M059J (cell line): ENCODE data around the gene TCERG1L. TPM values are rescaled to one million over a fixed set of nuclear protein-coding genes. Genes with fewer than 3 reads are reported as not detected.
"Not testable (repeated sequence)": the region's sequence is repeated elsewhere in the genome, so short reads cannot be mapped to it uniquely, and the experiment has no call there.

Experiments
- DNase-seq: peaks from one replicate; pipeline ENCODE4 v3.0.0-alpha.2; 2012; ENCODE audit warnings: low read depth
- total RNA-seq: library from RNA; depleted of rRNA; stranded (reverse); fragments of >200 nt; shearing (Covaris generic); gene quantifications from 2 replicates; pipeline ENCODE4 v1.2.3, GENCODE V29; 2014

The TCERG1L gene
- total RNA-seq, 1 experiment from 2014 or later: not detected

DNA sequence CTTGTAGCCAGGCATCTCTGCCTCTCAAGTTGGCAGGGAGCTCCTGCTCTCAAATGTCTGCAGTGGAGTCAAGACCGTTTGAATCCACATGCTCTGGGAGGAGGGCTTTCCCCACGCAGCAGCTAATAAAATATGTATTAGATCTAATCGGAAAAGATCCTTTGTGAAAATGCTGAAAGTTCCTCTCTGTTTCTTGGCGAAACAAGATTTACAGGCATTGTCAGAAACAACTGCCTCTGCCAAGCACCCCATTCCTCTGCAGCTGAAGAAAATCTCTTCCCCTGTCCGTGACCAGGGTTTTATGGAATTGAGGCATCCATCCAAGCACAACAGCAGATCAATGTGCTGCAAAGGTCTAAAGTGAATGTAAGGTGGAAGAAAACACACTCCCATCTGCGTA is 165.8 kb downstream of the TCERG1L start:
- DNase-seq: no peak

DNA sequence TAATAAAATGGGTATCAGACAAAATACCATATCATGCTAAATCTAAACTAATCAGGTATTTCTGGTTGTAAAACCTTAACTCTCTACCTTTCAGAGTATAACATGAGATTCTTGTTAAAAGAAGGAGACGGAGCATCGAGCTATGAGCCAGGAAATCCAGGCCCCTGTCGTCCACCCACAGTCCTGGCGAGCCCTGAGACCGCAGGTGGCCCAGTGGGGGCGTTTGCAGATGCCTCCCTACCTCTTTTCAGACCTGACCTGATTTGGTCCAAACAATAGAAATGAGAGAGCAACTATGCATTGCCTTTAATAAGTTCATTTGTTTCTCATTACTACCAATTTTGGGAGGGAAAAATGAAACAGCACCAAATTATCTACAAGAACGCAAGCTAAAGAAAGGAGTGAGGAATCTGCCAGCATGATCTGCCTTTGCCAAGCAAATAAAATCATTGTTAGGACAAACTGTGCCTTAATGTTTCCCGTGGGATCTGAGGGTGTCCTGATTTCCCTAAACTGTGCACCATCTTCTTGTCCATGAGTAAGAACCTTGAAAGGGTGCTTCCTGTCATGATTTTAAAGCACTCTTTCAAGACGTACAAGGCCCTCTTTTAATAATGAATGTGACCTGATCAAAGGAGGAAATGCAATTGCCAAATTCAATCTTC is 166.7 kb downstream of the TCERG1L start:
- no peak for DNase-seq

DNA sequence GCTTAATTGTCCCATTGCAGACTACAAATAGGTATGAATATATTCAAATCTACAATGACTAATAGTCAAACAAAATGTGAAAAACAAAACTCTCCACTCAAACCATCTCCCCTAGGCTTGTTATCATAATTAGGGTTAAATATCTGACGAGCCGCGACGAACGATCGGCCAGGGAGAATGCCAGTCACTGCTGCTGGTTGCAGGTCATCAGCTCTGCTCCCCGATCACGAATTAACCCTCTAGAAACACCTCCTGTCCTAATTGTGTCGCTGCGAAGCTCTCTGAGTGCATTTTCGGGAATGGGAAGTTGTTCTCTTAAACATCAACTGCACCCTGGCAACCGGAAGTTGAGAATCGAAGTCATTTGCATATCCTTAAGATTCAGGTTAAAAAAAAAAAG is 167.3 kb downstream of the TCERG1L start:
- DNase-seq: no peak

DNA sequence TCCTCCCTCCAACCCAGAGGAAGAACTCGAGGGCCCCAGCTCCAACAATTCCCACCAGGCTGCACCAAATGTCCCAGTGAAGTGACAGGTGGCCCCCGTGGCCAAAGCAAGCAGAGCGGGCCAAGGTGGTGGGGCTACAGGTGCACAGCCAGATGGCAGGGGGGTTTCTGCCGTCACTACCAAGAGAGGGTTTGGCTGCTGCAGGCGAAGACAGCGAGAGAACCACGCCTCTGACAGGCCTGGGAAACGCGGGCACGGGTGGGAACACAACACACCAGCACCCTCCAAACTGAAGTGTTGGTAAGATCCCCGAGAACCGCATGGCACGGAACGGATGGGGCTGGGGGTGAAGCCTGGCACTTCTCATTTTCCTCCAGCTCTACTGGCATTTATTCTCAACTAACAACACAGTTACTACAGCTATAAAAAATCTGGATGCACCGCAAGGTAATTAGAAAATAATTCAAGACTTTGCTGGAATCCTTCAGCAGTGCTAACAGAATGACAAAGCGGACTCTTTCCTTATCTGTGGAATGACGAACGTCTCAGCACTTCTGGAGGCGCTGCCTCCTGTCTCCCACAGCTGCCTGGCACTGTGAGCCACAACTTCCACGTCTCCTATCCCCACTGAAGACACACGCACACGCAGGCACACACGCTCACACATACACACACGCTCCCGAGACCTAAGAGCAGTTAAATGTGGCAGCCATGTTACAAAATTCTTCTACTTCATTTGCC is 167.9 kb downstream of the TCERG1L start:
- DNase-seq: no peak

DNA sequence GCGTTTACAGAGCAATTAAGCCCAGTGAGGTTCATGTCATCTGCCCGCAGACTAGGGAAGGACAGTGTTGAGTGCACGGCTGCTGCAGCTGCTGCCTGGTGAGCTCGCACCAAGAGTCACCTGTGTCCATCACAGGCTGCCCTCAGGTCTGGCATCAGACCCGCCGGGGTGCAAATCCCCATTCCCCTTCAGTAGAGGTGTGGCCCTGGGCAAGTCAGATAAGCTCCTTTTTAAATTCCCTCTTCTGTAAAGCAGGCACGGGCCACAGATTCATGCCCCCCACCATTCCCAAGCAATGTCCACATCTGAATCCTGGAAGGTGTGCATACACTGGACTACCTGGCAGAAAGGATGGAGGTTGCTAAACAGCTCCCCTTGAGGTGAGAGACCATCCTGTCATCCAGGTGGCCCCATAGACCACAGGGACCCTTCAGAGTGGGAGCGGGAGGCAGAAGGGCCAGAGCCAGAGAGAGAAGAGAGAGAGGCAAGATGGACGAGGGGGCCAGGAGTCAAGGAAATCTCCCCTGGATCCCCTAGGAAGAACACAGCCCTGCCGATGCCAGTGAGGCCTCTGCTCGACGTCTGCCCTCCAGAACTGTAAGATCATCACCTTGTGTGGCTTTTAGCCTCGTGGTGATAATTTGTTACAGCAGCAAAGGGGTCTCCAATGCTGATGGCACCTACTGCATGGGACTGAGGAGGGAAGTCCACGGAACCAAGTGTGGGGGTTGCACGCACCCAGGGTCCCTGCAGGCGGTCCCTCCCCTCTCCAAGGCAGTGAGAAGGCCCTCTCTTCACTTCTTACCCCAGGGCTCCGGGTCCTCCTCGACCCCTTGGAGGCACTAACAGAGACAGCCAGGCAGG is 168.8 kb downstream of the TCERG1L start:
- DNase-seq: no peak

DNA sequence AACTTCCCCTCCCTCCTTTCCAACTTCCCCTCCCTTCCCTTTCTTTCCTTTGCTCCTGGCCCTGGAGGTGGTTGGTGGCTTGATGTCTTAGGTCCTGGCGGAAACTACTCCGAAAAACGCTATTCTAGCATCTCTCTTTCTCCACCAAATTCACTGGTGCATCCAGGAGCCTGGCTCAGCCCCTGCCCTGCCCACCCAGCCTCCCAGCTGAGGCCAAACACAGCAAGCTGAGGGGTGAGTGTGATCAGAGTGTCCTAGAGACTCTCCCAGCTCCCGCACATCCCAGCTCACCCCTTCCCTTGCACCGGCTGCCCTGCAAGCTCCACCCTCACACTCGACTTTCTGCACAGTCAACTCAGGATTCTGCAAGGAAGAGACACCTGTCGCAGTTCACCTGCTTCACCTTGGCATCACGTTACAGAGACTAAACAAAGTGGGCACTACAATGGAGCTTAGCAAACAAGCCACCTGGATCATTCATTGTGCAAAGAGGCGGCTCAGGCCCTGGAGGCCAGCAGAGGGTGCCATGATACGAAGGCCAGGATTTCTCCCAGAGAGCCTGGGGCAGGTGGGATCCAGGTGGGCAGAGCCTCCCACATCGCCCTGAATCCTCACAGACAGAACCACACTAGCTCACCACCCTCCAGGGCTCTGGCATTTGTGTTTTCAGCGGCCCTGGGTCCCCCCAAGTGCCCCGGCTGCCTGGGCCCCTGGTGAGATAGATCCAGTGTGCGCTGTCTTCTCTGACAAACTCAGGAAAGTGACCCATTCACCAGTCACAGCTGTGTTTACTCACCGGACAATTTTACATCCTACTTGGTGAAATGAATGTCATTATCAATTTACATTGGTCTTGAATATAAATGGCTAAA is 169.6 kb downstream of the TCERG1L start:
- no peak for DNase-seq

DNA sequence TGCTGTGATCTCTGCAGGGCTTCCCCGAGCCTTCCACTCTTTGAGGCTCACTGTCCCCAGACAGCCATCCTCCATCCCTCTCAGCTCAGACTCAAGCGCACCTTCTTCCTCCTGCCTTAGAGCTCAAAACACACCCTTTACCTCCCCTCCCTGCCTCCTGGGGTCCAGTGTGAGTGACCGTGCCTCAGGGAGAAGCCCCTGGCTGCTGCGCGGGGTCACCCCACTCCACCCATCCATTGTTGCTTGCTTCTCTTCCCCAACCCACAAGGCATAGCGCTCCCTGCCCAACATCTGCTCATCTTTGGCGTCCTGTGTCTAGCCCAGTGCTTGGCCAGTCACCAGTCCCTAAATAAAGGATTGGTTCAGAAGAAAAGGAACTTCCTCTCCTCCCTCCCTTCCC is 170.3 kb downstream of the TCERG1L start:
- no peak for DNase-seq

DNA sequence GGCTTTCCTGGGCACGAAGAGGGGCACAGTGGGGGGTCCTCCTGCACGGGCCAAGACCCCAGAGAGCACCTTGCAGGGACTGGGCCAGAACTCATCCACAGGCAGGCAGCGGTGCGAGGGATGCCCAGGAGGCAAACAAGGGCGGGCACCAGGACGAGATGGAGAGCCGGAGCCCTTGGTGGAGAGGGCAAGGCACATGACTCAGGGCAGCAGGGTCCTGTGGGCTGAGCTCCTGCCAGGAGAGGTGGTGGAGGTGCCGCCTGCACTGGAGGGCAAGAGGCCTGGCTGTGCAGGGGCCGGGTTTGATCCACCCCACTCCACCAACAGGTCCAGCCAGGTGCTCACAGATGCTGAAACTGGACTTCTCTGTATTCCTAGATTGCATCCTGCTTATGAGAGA is 170.9 kb downstream of the TCERG1L start:
- DNase-seq: no peak

DNA sequence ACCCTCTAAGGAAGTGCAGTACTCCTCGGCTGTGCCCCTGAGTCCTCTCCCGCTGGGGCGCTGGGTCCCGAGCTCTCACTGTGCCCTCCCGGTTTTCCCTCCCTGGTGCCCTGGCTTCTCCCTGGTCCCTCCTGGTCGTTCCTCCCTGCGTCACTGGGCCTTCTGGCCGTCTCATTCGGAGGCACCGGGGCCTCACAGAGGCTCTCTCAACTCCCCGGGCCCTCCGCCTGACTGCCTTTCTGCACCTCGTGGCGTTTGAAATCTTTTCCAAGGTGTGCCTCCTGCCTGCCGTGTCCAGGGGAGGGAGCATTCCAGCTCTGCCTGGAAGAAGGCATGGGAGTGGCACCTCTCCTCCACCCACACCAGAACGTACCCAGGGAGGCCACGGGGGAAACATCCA is 174.3 kb downstream of the TCERG1L start:
- DNase-seq: no peak

DNA sequence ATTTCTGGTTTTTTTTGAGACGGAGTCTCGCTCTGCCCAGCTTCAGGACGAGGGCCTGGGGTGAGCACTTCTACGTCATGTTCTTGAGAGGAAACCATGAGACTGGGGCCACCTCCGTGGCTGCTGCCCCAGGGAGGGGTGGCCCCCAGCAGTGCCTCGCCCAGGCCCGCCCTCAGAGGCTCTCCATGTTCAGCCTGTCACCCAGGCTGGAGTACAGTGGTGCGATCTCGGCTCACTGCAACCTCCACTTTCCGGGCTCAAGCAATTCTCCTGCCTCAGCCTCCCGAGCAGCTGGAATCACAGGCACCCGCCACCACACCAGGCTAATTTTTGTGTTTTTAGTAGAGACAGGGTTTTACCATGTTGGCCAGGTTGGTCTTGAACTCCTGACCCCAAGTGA is 175.2 kb downstream of the TCERG1L start:
- DNase-seq: not testable (repeated sequence)

DNA sequence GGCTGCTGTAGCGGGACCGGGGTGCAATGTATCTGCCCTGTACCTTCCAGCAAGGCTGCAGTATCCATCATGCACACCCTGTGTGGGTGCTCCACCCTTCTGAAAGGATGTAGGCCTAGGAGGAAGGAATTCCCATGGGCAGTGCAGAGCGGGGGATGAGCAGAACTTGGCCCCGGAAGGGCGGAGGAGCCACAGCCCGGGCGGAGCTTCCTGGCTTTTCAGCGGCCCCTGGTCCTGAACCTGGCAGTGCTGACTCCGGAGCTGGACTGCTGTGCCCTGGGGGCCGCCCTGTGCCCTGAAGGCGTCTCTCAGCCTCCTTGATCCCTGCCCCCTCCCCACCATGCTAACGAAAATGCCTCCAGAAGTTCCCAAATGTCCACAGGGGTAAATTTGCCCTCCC is 175.8 kb downstream of the TCERG1L start:
- DNase-seq: no peak

DNA sequence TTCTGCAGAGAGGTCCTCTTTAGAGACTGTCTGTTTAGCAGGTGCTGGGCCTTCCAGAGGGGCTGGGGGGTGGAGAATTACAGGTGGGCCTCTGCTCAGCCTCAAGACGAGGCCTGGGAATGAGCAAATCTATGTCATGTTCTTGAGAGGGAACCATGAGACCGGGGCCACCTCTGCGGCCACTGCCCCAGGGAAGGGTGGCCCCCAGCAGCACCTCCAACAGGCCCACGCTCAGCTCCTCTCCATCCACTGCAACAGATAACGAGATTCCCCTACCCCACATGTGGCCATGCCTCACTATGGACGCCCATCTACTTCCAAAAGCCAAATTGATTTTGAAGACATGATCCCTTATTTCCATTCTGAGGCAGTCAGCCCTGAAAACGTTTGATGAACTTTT is 176.9 kb downstream of the TCERG1L start:
- DNase-seq: no peak

DNA sequence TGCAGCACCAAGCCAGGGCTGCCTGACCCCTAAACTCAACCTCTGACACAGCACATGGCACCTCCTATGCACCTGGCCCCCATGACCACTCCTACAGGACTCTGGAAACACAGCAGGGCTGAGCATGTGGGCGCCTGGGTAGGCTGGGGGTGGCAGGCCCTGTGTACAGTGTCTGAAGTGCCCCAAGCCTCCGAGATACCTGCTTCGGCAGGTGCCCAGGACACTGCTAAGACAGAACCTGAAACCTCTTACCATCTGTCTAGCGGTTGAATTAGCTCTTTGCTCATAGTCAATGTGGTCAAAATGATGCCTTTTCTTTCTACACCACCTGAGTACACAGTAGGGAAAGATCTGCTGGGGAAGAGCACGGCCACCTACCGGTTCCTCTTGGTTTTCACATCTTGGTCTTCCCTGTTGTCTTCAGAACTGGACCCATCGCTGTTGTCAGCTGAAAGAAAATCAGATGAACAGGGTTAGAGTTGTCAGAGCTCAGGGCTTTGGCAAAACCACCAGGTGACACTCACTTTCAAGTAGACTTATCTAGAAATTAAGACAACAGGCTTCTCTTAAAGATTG is 177.4 kb downstream of the TCERG1L start:
- no peak for DNase-seq

DNA sequence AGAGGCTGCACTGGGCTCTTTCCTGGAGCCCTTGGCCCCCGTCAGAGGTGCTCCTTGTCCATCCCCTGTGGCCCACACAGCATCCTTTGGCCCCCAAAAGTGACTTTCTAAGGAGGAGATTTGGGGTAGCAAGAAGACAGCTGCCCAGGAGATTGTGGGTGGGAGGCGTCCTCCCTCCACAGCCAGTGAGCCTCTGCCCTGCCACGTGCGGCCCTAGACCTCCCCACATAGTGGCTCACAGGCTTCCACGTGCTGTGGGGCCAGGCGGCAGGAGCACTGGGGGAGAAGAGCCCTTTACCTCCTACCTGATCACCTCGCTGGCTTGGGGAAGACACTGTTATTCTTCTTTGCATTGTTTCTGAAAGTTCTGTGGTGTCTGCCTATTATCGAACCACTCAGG is 178.8 kb downstream of the TCERG1L start:
- DNase-seq: no peak

DNA sequence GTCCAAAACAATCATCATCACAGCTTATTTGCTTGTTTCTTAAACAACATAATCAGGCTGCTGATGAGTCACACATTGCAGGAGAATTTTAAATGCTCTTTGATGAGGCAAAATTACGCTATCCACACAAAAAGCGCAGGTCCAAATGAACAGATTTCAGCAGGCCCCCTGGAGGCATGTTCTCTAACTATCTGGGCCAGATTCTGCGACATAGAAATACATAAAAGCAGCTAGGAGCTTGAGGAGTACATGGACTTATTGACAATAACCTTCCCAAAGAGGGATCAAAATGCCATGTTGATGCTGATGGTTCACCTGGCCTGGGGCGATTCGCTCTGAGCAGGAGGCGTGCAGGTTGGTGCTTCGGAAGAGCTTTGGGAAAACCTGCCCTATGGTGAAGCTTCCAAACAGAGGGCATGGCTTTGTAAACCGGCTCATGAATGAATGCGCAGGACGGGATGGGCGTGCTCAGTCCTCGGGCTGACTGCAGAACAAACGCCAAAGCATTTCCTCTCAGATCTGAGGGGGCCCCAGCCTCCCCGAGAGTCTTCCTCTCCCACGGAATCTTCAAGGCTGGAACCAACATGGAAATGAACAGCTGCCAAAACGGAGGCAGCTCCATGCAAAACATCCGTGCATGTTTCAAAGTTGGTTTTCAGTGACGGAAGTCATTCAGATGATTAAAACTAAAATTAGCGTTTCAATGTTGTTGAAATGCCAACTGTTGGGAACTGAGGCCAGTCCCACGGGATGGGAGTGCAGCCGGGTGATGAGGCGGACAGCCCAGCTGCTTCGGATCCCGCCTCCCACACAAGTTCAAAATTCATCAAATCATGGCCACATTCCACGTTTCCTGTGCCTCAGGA is 179.6 kb downstream of the TCERG1L start:
- DNase-seq: no peak

DNA sequence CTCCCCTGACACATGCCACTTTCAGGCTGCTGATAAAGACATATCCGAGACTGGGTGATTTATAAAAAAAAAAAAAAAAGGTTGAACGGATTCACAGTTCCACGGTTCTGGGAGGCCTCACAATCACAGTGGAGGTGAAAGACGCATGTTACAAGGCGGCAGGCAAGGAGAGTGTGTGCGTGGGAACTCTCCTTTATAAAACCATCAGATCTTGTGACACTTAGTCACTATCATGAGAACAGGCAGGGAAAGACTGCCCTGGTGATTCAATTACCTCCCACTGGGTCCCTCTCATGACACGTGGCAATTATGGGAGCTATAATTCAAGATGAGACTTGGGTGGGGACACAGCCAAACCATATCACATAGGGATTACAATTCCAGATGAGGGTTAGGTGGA is 181.5 kb downstream of the TCERG1L start:
- DNase-seq: no peak

DNA sequence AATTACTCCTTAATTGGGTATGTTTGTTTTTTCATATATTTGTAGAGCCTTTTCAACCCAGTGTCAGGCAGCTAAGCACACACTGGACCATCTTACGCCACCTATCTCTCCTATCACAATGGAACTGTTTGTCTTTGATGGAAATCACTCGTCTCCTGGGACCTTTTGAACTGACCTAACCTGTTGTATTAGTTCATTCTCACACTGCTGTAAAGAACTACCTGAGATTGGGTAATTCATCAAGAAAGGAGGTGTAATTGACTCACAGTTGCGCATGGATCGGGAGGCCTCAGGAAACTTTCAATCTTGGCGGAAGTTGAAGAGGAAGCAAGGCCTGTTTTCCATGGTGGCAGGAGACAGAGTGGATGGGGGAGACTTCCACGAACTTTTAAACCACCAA is 182.0 kb downstream of the TCERG1L start:
- no peak for DNase-seq

DNA sequence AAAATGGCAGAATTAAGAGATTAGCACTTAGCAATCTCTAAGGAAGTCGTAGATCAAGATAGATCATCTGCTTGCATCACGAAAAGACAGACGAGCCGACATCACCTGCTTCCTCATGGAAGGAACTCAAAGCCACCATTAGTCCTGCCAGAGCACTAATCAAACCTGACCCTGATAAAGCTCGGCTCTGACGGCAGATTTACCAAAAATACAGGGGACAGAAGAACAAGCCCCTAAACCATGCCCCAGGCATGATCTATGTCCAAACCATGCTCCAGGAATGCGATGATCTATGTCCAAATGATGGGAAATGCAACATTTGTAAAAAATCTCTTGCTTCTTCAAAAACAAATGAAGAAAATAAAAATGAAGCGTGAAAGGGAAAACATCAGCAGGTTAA is 182.8 kb downstream of the TCERG1L start:
- DNase-seq: no peak

DNA sequence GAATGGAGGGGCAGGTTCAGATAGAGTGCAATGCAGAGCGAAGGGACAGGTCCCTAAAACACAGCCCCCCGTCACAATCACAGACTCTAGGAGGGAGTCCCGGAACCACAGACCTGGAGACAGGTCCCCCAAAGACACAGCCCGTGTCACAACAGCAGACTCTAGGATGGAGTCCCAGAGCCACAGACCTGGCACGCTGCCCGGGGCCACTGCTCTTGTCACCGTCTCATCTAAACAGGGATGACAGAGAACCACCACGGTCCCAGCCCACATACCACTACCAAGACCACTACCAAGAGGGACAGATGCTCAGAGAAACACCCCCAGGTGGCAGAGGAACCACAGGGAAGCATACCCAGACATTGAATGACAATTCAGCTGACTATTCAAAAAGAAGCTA is 183.9 kb downstream of the TCERG1L start:
- DNase-seq: no peak

DNA sequence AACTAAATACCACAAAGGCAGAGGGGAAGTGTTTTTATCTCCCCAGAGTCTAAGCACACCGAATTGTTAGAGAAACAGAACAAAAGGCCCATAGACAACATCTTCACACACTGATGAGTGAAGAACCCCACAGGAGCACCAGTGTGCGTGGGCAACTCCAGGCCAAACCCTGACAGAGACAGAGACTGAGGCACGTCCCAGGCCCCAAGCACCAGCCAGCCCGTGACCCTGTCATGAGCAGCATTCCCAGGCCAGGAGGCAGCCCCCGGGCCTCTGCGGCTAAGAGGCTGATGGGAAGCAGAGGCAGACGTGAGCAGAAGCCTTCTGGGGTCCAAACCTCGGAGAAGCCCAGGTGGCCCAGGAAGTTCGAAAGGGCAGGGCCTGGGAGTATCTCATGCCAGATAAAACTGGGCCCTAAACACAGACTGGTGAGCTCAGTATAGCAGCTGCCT is 184.4 kb downstream of the TCERG1L start:
- DNase-seq: no peak
